Measurements from ENCODE around the gene PTPRD.

PTPRD gene

DNA sequence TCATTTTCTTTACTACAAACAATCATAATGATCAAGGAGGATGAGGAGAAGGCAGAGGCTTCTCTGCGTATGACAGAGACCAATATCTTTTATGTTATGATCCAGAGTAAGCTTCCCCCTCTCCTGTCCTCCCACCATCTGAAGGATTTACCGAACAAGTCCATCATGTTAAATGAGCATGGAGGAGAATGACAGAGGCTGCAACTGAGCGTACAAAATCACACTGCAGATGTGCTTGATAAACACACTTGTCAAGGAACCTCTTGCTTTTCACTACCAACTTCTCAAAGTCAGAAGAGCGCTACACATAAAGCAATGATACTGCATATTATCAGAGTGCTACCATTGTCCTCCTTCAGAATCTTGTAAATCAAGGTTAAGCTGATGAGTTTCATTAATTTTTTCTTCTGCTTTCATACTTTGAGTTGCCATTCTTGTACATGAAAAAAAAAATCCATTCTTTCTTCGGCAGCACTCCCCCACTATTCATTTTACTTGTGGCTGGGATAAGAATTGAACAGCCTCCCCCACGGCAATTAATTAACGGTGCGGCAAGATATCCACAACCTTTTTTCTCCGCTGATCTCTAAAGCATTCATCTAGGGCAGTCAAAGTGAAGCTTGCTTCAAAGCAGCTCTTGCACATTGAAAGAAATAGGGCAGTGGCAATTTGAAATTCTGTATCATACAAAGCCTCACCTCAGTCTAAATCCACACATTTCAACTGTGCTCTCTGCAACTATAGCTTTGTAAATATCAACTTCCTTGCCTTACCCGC is 2139.4 kb downstream of the PTPRD start:
- peak in 1 of 58 donors; percentile 7 for DNase-seq

DNA sequence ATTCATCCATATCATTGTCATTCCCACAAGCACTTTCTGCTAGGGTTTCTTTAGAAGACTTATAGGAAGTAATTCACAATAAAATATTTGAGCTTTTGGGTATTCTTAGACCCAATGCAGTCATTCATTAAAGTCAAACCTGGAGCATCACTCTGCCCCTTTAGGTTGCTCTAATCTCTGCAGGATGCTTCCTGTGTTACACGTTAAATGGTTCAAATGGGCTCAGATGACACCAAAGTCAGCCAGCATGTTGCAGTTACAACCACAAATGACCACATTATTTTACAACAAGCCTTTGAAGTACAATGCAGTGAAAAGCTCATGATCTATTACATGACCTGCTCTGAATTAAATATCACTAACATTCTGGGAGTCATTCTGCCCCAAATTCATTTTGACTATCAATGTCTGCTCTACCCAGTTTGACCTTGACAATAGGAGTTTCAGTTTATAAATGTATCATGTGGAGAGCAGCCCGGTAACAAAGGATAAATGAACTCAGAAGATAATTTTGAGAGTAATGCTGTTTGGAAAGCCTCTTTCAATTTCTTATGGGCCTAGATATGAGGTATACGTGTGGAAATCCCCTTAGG is 2144.7 kb downstream of the PTPRD start:
- no peak for DNase-seq

DNA sequence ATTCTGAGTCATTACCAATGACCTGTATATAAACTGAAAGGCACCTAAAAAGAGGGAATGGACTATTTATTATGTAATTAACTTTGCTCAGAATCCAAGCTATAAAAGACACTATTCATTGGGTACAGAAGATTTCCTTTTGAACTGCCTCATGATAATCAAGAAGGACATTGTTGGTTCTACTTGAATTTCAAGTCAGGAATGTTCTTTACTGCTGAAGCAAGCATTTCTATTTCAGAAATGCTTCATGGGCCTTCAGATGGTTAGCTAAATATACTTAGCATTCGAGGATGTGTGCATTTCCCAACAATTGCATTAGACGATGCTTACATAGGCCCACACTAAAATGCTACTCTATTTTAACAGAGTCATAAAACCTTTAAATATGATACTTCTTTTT is 2155.0 kb downstream of the PTPRD start:
- DNase-seq: peak in 1 of 58 donors; percentile 39

DNA sequence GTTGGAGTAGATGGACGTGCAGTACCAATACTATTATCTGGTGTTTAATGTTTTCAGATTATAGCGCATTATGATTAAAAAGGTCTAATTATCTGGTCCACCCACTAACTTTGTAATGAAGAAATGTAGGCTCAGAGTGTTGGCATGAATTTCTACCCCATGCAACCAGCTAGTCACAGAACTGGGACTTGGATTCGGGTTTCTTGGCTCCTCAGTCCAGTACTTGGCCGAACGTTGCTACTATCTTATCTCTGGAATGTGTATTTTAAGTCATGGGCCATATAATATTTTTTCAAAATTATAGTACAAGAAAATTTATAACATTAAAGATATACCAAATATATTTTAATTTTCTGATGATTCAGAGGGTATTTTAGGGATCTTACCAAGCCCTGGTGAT is 2155.7 kb downstream of the PTPRD start:
- DNase-seq: no peak

DNA sequence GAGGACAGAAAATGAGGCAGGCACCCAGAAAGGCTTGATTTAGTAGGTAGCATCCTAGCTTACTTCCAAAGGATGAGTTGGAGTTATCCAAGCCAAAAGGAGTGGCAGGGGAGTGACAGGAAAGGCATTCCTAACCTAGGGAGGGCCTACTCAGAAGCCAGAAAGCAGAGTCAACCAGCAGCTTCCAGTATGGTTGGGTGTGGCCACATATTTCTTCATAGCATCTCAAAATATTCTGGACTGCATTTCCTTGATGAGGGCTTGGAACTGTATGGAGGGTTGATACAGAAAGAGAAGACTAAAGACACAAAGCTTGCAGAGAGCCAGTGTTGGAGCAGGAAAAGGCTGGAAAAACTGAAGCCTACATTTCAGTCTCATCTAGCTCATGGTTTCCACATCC is 2156.5 kb downstream of the PTPRD start:
- no peak for DNase-seq

DNA sequence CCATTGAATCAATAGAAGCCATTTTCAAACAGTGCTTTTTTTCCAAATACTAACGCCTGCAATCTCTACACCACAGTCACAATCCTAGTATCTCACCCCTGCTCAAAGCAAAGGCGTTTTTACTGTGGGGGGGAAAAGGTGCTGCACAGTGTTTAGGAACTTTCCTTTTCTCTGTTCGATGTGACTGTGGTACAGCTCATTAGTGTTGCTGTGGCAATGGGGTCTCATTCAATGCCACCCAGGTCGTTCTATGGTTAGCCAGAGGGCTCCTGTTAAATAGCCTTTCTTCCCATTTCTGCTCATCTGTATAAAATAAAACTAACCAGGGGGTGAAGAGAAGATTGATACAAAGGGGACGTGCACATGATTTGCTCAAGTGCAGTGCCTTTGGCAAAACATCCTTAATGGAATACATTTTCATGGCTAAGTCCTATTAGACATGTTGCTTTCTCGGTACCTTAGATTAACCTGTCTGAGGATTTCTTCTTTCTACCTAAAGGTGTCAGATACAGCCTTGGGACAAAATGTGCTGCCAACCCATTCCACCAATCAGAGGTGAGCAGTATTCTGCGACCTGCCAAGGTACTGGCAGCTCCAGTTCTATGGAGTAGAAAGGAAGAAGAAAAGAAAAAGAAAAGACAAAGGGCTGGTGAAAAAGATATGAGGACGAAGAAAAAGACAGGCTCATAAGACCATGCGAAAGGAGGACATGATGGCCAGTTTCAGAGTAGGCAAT is 2161.8 kb downstream of the PTPRD start:
- no peak for DNase-seq

DNA sequence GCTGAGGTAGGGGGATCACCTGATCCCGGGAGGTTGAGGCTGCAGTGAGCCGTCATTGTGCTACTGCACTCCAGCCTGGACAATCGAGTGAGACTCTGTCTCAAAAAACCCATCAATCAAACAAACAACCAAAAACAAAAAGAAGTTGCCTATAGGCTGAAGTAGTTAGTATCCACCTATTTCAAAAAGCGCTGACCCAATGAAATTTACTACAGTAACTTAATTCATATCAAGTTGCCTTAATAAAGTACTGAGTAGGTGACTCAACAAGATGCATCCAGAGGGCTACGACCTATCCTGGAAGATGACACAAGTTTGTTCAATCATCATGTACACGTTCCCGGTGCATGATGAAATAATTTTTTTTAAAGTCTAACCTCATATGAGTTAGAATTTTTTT is 2164.6 kb downstream of the PTPRD start:
- DNase-seq: no peak

DNA sequence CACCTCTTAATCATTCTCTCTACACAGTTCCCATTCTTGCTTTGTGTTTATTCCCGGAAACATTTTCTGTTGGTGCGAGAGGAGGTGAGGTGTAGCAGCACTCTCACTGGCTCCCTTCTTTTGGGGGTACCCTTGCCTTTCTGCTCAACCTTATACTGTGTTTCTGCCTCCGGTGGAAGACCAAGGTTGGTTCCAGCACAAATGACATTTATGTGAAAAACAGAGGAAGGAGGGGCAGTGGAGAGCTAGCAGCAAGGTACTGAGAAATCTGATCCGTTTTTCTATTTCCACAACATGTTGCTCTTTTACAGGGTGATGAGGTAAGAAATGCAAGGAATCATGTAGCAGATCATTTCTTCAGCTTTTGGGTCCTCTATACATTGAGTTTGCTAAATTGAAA is 2165.2 kb downstream of the PTPRD start:
- DNase-seq: no peak

DNA sequence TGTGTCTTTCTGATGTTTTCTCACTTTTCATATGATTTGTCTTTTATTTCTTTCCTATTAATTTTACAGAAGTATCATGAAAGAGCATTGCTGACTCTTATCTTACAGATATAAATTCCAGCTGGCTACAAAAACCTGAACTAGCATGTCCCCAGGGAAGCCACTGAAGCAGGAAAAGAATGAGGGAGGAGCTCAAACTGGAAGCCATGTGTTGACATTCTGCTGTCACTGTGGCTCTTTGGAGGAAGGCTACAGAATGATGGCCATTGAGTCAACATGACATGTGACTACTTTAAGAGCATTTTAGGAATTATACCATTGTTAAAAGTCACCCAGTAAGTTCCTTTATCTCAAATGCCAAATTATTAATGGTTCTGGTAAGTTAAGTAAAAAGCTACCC is 2174.9 kb downstream of the PTPRD start:
- DNase-seq: no peak

DNA sequence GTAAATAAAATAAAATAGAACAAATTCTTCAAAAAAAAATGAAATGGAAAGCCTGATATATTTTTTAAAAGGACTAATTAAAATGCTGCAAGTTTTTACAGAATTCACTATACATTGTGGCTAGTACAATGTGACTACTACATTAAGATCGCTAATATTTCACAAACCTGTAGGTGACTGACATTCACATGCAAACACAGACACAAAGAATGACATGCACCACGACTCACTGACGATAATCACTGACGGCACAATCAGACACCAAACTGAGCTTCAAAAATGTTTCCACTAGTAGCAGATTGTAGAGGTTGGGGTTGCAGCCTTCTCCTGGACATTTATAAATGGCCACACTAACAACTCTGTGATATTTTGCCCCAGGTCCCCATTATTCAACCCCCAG is 2175.5 kb downstream of the PTPRD start:
- no peak for DNase-seq

DNA sequence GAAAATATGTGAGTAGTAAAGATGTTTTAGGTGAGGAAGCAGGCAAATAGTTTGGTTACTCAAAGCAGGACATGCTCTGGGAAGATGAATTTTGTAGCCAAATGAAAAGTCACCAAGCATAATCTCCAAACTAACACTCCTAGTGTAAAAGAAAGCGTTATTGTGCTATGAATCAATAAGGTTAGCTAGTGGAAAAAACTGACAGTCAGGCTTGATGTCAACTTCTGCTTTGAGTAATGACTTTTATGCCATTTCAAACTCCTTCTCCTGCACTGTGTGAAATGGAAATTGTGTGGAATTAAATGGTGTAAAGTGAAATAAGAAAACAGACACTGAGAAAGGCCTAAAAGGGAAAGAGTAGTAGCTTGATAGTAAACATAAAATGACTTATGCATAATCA is 2176.0 kb downstream of the PTPRD start:
- DNase-seq: no peak

DNA sequence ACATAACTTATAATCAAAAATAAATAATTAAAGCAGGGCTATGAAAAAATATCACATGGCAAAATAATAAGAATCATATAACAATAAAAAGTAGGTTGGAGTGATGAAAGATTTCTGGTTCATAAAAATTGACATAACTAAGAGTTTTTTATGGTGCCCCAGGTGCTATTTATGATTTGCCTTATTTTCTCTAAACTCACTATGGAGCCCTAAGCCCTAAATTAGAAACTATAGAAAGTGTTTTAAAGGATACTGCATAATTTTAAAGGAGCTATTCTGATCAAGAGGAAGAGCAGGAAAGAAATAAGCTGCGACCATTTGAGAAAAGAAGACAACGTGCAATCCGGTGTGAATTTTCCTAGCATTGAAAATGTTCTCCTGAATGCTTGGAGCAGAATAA is 2178.2 kb downstream of the PTPRD start:
- no peak for DNase-seq

DNA sequence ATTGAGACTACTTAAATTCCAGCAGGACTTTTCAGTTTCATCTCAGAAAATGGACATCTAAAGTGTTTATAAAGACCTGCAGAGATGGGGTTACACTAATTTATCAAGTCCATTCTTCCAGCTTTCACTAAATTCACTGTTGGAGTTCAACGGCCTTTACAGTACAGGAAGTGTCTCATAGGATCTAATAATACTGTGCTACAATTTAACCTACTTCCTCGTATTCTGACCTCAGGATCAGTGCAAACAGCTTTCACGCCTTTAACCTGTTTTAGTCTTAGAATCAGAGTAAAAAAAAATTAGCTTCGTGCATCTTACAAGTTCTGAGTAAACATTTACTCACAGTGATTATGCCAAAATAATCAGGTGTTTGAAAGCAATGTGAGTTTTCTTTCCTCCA is 2180.6 kb downstream of the PTPRD start:
- no peak for DNase-seq

DNA sequence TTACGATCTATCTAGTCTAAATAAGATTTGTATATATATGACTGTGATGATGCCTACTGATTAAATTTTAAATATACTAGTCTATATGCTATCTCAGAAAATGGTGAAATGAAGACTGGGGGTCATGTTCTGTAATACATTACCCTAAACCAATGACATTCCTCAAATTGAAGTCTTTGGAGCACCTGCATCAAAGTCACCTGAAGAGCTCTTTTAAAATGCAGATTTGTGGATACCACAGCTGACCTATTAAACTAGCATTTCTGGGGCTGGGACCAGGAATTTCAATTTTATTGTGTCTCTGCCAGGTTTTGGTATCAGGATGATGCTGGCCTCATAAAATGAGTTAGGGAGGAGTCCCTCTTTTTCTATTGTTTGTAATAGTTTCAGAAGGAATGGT is 2181.3 kb downstream of the PTPRD start:
- no peak for DNase-seq

DNA sequence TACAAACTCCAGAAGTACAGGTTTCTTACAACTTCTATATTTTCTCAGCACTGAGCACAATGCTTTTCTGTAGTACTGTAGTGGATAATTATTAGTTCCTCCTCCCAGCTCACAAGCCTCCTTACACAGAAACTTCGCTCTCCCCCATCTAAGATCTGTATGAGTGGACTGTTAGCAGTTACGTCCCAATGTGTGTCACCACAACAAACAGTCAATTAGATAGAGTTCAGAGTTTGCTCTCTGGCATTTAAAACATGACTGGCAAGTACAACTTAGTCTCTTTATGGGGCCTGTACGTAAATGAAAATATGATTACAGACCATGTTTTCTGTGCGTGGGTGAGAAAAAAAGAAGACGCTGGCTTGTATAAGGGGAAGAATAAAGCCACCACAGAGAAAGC is 2181.9 kb downstream of the PTPRD start:
- no peak for DNase-seq

DNA sequence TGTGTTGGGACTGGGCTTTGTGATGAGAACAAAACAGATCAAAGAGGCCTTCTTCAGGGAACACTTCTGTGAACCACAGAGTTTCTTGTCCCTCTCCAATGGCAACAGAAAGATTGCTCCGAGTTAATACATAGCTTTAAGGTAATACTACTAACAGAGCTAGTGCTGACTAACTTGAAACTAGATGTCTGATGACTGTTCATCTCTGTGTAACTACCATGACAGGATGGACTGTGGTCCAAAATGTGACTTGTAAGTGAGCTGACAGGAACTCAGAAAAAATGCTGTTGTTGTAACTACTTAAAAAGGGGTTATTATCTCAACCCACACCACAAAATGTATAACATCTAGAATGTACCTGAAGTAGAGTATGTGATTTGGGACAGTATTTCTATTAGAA is 2183.0 kb downstream of the PTPRD start:
- no peak for DNase-seq

DNA sequence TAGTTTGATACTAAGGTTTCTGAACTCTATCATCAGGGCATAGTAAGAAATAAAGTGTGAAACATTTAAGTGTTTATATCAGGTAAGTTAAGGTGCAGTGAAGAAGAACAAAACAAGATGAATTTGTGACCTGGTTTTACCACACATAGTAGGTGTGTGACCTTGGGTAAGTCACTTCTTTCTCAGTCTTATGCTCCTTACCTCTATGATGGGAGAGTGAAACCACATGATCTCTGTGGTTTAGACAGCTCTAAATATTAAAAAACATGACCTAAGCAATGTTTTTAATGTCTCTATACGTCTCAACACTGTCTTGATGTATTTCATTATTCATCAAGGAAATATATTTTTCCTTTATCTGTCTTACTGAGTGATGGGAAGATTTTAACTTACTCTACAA is 2183.6 kb downstream of the PTPRD start:
- DNase-seq: no peak

DNA sequence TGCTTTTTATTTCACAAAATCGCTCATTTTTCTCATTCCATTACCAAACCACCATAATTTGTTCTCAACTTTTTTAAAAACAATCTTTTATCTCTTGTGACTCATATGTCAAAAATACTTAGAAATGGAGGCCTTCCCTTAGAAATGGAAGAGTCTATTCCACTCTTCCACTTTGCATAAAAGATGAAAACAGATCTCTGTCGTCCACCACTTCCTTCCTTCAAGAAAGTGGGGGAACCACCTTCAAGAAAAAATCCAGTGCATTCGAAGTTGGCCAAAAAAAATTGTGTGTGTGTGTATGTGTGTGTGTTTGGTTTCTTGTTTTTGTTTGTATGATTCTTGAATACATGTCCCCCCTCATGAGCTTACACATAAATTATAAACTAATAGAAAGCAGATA is 2184.4 kb downstream of the PTPRD start:
- no peak for DNase-seq

DNA sequence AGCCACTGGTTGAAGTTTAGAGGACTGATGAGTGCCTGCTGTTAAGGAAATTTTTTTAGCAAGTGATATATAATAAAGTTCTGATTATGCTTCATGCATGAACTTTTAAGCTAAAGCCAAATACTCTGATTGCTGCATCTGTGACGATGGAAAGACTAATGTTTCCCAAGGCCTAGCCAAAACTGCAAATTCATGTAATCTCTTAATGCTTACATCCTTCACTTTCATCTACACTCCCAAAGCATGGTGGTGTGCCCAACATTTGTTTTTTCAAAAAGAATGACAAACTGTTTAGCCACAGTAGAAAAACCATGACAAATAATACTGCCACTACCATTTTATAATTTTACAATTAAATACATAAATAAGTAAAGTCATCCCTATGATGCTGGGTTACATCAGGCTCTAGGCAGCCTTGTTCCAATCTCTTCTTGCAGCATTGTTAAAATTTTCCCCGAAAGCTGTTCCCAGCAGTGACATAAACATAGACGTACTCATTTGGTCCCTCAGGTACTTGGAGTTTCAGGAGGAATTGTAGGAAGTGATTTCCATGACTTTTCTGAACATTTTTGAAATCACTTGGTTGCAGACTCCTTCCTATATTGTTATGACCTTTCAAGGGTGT is 2187.9 kb downstream of the PTPRD start:
- DNase-seq: no peak

DNA sequence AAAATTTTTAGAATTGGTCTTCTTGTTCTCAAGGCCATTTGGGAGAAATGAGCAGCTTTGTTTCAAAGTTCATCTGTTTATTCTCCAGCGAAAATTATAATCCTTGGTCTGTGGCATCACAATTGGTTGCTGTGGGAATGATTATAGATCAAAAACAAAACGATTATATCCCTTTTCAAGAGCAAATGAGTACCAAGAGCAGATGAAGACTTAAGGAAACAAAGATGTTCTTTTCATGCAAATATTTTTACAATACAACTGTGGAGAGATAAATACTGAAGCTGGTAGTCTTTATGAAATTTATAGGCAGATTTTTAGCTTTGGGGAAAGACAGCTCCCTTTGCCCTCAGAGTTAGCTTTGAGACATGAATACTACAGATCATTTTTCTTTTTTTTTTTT is 2192.4 kb downstream of the PTPRD start:
- no peak for DNase-seq

DNA sequence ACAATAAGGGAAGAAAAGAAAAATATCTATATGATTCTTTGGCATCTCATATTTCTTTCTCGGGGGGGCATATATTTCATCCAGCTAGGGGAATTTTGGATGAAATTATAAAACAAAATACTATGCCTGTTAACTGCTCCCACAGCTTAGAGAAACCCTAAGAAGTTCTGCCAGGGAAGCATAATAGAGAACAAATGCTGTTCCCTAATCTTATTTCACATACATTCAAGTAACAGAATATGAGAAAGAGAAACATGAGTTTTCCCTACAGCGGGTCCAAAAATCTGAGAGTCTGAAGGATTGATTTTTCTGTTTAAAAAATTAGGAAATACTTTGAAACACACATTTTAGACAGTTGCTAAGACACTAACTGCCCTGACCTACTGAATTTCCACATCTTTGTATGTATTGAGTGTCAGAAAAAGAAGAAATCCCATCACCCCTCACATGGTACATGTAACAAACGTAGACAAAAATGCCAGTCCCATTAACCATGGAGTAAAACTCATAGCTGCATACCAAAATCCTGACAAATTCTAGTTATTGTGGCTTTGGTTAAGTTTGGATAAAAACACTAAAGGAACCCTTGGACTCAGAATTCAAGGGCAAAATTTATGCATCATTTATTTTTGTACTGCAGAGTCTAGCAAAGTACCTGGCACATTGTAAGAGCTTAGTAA is 2193.1 kb downstream of the PTPRD start:
- DNase-seq: no peak

DNA sequence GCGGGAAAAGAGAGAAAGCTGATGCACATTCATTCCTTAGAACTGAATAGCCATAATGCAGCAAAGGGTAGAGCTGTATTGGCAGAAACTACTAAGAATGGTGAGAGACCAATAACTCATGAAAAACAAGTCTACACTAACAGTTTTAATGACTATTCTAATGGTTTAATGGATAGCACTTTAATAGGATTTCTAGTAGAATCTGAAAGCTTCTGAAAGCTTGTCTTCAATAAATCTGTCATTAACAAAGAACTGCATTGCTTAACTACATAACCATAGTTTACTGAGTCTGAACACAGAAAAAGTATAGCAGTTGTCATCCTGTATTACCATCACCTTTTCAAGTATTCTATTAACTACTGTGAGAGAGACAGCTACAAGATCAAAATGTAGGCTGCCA is 2195.5 kb downstream of the PTPRD start:
- no peak for DNase-seq

All from anterior cingulate cortex (tissue), 58 donors.